Fibroblast of skin of right biceps (primary cell): ENCODE results near the gene ADSS1.

Source experiments
- DNase-seq: peaks from one replicate; pipeline ENCODE4 v3.0.0-alpha.2; 2013

Gene ADSS1

DNA sequence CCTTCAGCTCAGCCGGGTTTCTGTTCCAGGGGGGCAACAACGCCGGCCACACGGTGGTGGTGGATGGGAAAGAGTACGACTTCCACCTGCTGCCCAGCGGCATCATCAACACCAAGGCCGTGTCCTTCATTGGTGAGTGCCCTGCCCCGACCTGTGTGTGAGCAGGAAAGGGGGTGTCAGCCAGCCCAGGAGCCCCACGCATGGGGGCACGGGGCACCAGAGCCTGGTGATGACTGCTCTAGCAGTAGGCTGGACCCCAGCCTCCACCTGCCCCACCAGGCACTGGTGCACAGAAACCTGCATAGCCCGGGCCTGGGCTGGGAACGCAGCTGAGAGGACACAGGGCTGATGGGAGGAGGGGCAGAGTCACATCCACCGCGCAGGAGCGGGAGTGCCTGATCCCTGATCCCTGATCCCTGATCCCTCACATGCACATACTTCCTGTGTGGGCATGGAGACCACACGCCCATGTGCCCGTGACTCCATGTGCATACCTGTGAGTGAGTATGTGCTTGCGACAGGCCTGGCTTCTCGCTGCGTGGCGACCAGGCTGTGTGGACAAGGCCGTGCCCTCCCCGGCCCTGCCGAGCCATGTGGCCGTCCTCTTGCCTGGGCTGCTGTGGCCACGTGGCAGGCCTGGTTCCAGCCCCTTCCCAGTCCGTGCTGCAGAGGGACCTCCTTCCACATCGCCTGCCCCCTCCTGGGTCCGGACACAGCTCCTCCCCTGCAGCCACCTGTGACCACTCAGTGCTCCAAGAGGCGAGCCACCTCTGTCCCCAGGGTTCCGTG is 11.2 kb downstream of the ADSS1 start:
- DNase-seq, result no peak

DNA sequence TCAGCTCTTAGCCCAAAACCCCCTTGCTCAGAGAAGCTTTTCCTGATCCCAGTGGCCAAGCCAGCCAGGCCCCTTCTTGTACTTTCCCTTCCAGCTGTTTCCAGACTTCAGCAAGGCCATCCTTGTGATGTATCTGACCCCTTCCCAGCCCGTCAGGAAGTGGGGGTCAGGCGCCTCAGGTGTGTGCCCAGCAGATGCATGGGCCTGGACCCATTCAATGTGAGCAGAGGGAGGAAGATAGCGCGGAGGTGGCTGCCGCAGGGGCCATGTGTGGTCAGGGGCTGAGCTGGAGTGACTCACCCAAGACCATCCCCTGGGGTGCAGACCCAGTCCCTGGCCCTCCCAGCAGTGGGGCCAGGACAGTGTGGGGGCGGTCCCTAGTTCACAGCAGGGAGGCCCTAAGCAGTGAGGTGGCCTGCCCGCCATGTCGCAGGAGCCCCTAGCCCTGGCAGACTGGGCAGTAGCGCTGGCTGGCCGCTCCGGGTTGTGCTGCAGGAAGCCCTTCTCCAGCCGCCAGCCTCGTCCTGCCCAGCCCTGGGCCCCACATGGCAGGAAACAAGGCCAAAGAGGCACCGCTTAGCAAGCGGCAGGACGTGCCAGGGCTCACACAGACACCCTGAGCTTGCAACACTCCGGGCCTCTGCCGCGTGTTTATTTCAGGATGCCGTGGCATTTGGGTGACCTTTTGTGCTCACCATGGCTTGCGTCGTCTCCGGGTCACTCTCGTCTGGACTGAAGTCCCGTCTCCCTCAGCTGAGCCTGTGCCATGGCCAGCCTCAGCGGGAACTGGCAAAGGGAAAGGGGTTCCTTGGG is 12.0 kb downstream of the ADSS1 start:
- no peak for DNase-seq

- DNase-seq, result no peak
Measured at GRCh38 chr14:104738375-104739019, 14.5 kb downstream of the ADSS1 start.

DNA sequence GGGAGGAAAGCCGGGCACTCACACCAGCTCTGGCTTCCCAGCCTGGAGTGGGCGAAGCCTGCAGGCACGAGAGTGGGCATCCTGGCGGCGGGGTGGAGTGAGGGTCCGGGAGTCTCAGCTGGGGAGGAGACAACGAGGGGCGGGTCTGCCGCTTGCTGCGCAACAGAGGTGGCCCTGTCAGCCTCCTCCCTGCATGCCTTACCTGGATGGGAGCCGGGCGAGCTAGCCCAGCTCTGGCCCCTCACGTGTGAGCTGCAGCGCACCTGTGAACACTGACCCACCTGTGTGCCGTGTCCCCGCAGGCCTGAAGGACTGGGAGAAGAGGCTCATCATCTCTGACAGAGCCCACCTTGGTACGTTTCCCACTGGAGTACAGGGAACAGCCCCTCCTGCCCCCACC is 15.0 kb downstream of the ADSS1 start:
- DNase-seq, result no peak

GRCh38 chr14:104739546-104740516 is 15.8 kb downstream of the ADSS1 start:
- DNase-seq, result no peak

DNA sequence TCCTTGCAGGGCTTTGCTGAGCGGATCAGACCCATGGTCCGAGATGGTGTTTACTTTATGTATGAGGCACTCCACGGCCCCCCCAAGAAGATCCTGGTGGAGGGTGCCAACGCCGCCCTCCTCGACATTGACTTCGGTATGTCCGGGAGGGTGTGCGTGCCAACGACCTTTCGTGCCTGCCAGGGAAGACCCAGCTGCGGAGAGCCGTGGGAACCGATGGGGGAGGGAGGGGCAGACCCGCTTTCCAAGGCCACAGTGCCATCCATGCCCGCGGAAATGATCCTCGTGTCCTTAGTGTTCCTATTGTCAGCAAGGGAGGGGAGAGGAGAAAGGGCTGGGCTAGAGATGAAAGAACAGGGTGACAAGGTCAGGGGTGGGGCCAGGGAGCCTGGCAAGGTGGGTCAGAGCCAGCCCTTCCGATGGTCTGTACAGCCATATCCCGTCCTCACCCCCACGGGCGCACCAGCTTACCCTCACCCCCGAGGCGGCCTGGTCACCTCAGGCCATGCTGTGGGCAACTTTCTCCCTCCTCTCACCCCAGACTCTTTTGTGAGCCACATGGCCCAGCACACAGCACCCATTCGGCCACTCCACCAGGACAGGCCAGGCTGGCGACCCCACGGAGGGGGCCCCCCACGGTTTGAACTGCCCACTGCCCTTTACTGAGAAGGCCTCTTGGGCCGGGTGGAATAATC is 17.2 kb downstream of the ADSS1 start:
- no peak for DNase-seq

DNA sequence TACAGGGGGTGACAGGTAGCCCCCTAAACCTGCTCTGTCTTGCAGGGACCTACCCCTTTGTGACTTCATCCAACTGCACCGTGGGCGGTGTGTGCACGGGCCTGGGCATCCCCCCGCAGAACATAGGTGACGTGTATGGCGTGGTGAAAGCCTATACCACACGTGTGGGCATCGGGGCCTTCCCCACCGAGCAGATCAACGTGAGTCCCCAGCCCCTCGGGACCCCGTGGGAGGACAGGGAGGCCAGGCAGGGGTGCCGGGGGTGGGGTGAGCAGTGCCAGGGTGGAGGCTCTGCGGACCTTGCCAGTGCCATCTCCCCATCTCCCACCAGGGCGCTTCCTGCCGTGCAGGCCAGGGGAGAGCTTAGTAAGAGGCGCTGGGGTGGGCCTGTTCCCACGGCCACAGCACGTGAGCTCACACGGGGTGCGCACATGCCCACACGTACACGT is 17.8 kb downstream of the ADSS1 start:
- no peak for DNase-seq

DNA sequence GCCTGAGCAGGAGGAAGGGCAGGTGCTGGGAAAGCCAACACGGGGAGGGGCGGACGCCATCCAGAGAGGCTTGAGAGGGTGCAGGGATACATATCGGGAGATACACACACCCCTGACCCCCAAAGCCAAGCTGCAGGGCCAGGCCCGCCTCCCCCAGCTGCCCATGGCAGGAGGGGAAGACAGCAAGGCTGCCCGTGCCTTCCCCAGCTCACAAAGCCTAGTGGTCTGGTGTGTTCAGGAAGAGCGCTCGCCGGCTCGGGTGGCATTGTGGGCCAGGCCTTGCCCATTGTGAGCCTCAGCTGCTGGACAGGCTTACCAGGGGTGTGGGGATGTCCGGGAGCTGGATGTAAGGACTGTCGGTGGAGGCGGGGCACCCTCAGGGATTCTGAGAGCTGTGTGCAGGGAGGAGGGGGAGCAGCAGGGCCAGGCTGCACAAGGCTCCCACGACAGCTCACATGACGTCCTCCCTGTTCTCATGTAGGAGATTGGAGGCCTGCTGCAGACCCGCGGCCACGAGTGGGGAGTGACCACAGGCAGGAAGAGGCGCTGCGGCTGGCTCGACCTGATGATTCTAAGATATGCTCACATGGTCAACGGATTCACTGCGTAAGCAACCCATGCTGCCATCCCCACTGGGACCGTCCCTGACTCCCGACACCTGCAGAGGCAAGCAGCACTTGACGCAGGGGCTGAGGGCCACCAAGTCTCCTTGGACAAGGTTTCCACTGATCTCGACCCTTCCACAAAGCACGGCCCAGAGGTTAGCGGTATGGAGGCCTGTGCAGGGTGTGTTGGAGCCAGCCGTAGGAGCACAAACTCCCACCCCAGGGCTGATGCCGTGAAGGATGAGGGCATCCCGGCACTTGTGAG is 18.8 kb downstream of the ADSS1 start:
- no peak for DNase-seq

- peak; percentile 81 for DNase-seq
Measured at GRCh38 chr14:104743461-104744380, 19.7 kb downstream of the ADSS1 start.

GRCh38 chr14:104744484-104744883 is 20.5 kb downstream of the ADSS1 start:
- DNase-seq, result no peak

DNA sequence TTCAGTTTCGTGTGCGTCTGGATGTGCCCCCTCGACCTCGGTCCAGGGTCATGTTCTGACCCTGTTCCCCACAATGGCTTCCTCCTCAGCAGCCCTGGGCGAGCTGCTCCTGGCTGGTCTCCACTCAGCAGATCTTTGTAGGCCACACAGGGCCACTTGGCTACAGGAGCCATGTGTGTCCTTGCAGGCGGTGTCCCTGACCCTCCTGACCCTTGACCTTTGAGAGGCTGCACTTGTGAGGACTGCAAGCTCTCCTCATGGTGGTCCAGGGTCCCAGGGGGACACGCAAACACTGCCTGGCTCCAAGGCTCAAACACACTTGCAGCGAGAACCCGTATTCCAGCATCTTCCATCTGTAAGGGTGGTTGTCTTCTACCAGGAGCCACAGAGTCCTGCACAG is 21.4 kb downstream of the ADSS1 start:
- DNase-seq, result no peak

DNA sequence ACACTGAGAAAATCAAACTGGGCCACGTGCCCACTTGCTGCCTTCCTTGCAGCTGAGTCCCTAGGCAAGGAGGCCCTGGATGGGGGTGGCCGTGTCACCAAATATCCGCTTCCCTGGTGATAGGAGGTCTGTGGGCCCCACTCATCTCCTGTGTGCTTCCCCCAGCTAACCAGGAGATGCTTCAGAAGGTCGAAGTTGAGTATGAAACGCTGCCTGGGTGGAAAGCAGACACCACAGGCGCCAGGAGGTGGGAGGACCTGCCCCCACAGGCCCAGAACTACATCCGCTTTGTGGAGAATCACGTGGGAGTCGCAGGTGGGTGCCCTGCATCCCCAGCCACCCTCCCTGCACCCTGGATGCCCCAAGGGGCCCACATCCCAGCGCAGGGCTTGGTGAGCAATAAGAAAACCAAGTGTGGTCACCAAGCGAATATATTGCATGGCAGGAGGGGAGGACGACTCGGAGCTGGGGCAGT is 22.1 kb downstream of the ADSS1 start:
- no peak for DNase-seq

- no peak for DNase-seq
Measured at GRCh38 chr14:104746934-104747481, 23.0 kb downstream of the ADSS1 start.

DNA sequence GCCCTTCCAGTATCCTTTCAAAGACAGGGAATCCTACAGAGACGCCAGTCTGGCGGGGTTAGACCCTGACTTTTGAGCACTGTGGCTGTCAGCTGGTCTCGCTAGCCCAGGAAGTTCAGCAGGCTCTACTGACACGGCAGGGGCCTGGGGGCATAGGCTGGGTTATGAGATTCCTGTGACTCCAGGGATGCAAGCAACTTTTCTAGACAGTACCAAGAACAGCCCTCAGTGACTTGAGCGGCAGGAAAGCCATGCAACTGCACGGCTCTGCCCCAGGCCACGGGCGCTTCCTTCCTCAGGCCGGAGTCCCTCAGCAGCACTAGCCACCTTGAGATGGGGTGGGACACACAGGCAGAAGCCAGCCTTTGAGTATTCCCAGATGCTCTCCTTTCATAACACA is 23.8 kb downstream of the ADSS1 start:
- DNase-seq, result no peak

GRCh38 chr14:104749111-104749649 is 25.2 kb downstream of the ADSS1 start:
- no peak for DNase-seq

GRCh38 chr14:104750056-104750752 is 26.2 kb downstream of the ADSS1 start:
- DNase-seq, result no peak

DNA sequence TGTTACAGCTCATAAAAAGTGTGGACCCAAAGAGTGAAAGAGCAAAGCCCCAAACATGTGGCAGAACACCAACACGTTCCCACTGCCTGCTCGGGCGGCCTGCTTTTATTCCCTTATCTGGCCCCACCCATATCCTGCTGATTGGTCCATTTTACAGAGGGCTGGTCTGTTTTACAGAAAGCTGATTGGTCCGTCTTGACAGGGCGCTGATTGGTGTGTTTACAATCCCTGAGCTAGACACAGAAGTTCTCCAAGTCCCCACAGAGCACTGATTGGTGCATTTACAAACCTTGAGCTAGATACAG is 26.7 kb downstream of the ADSS1 start:
- peak; percentile 15 for DNase-seq
